ENCODE data around the gene PCDHGA3. TPM values are rescaled to one million over a fixed set of nuclear protein-coding genes. Genes with fewer than 3 reads are reported as not detected.
"Not testable (repeated sequence)": the region's sequence is repeated elsewhere in the genome, so short reads cannot be mapped to it uniquely, and the experiment has no call there.

Gene PCDHGA3
- total RNA-seq, 1 donor from 2014 or later, result 1.8 TPM

GRCh38 chr5:141371572-141372475, 28.2 kb downstream of the PCDHGA3 start:
- intact Hi-C loops (cut with DNase I), result no loop called here
- H3K27me3 ChIP-seq (ENCODE audit: low read depth), result peaks cover 27% of the 10 kb centered on the region

GRCh38 chr5:141373673-141374317, 30.2 kb downstream of the PCDHGA3 start, which contains the start of gene PCDHGA6:
PCDHGA6 (plus strand) TSS chr5:141373891; CDS start chr5:141374084, 193 bp downstream.
- Histone ChIP-seq H3K27ac (no peak within 1 kb of the TSS), H3K4me1 (no peaks in the 10 kb centered on the region), H3K9me3 (peaks cover 80% of the 10 kb centered on the region), H3K36me3 (no peaks in the 10 kb centered on the region), H3K27me3 (ENCODE audit: low read depth) (peaks cover 22% of the 10 kb centered on the region), H3K4me3 (peak within 1 kb of the TSS; percentile 23)
- ATAC-seq (no peak), DNase-seq (no peak)
- TF ChIP-seq CTCF (IDR thresholded peaks at IDR 0.05), result peak; percentile 35
- intact Hi-C loops (cut with DNase I), result no loop called here

More at GRCh38 chr5:141371572-141372475, 28.2 kb downstream of the PCDHGA3 start:
- no peak for TF ChIP-seq CTCF (IDR thresholded peaks at IDR 0.05)
- H3K27ac ChIP-seq, result no peak overlapping the region
- DNase-seq, result no peak
- ATAC-seq, result no peak
- peaks cover 70% of the 10 kb centered on the region for H3K9me3 ChIP-seq
- H3K36me3 ChIP-seq, result no peaks in the 10 kb centered on the region
- no peak overlapping the region for H3K4me3 ChIP-seq
- H3K4me1 ChIP-seq, result no peaks in the 10 kb centered on the region

- Histone ChIP-seq H3K27ac (no peak overlapping the region), H3K4me3 (no peak overlapping the region), H3K27me3 (ENCODE audit: low read depth) (peaks cover 22% of the 10 kb centered on the region), H3K4me1 (no peaks in the 10 kb centered on the region), H3K36me3 (no peaks in the 10 kb centered on the region), H3K9me3 (peaks cover 74% of the 10 kb centered on the region)
- intact Hi-C loops (cut with DNase I), result no loop called here
- ATAC-seq (no peak), DNase-seq (no peak)
- no peak for TF ChIP-seq CTCF (IDR thresholded peaks at IDR 0.05)
Observed at GRCh38 chr5:141374627-141375026, 31.0 kb downstream of the PCDHGA3 start.

GRCh38 chr5:141375444-141376155, 32.0 kb downstream of the PCDHGA3 start:
- intact Hi-C loops (cut with DNase I); H3K4me1 ChIP-seq; H3K27ac ChIP-seq; ATAC-seq; DNase-seq; H3K4me3 ChIP-seq; H3K36me3 ChIP-seq: not testable (repeated sequence)
- Histone ChIP-seq H3K27me3 (ENCODE audit: low read depth) (peaks cover 16% of the 10 kb centered on the region), H3K9me3 (peaks cover 73% of the 10 kb centered on the region)

- Histone ChIP-seq H3K27ac (no peak within 1 kb of the TSS), H3K36me3 (no peaks in the 10 kb centered on the region), H3K27me3 (ENCODE audit: low read depth) (peaks cover 7% of the 10 kb centered on the region), H3K4me3 (peak within 1 kb of the TSS; percentile 18), H3K4me1 (no peaks in the 10 kb centered on the region), H3K9me3 (peaks cover 83% of the 10 kb centered on the region)
- no peak for TF ChIP-seq CTCF (IDR thresholded peaks at IDR 0.05)
- intact Hi-C loops (cut with DNase I), result no loop called here
- DNase-seq (no peak), ATAC-seq (no peak)
Observed at GRCh38 chr5:141382469-141383294, 39.1 kb downstream of the PCDHGA3 start, which contains the start of gene PCDHGA7. PCDHGA7 (plus strand) TSS chr5:141382742; CDS start chr5:141382900, 158 bp downstream.

Data from lower lobe of right lung (tissue), 2 donors.